ENCODE data around the gene XCR1. TPM values are rescaled to one million over a fixed set of nuclear protein-coding genes. Genes with fewer than 3 reads are reported as not detected.

Gene XCR1
- total RNA-seq, 2 experiments from 2014 or later = 0.05 TPM; not detected in 1

Other genes starting within 250 kb of the XCR1 start
- gene SLC6A20, start 230.9 kb downstream of the XCR1 start, total RNA-seq = not detected
- gene LZTFL1, start 185.4 kb downstream of the XCR1 start, total RNA-seq = 1 to 10 TPM; 3.9 to 6.4 TPM
- not detected for gene CCR9, start 140.9 kb downstream of the XCR1 start, total RNA-seq
- gene CXCR6, start 84.0 kb downstream of the XCR1 start, total RNA-seq = 1 to 10 TPM; 4.0 TPM
- gene FYCO1, start 31.7 kb downstream of the XCR1 start, total RNA-seq = 10 to 100 TPM; 13.7 to 14.0 TPM
- 1 to 10 TPM in 1 of 2 experiments, under 1 TPM in 1; 0.80 to 1.3 TPM for gene CCR1, start 180.8 kb upstream of the XCR1 start, total RNA-seq
- not detected for gene CCR3, start 215.0 kb upstream of the XCR1 start, total RNA-seq